Hepatocyte (in vitro differentiated cells): ENCODE results near the gene KIAA0040.
A peak's percentile ranks its signal among the peaks of the same experiment; 100 is the strongest.

Experiments
- EZH2 ChIP-seq: fragments of 200-600 bp; sonication (generic); IDR thresholded peaks from 2 replicates; pipeline ENCODE4 v1.6.1; 2016; ENCODE audit warnings: antibody characterized with exemption, mild to moderate bottlenecking, borderline replicate concordance
- EZH2phosphoT487 ChIP-seq: fragments of 200-600 bp; sonication (generic); IDR thresholded peaks from one replicate; pipeline ENCODE4 v1.6.1; 2018; ENCODE audit warnings: antibody characterized with exemption, mild to moderate bottlenecking, low read depth, moderate library complexity; ENCODE audit not compliant: unreplicated experiment, severe bottlenecking
- TF ChIP-seq, protein P1 (sequence below): fragments of 200-600 bp; sonication (generic); IDR thresholded peaks from 2 replicates; pipeline ENCODE4 v1.5.1; 2016; ENCODE audit warnings: antibody characterized with exemption, mild to moderate bottlenecking; ENCODE audit not compliant: poor library complexity

DNA sequence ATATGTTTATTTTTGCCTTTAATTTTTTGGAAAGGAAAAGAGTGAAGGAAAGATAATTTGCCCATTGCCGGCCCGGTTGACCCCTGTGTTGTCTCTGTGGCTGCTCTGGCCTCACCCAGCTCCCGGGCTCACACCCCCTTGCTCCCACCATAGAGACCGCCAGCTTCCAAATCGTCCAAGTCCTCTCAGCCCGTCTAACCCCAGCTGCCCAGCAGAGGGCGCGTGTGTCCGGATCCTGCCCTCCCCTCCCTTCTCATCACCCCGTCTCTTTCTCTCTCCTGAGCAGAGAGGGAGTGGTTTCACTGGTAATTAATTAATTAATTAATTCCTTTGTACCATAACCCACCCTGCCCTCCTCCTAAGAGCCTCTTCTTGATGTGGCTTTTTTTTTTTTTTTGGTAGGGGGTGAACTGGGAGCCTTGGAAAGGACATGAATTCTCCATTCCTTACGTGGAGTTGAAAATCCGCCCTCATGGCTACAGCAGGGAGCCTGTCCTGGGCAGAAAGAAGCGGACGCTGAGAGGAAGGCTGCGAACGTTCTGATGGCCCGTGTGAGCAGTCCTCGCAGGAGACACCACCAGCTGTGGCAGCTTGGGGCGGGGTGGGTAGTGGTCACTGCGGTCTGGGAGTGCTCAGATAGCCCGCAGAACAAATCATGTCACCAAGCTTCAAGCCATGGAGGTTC lies 45.9 kb downstream of the KIAA0040 start:
- TF ChIP-seq, protein P1, sequence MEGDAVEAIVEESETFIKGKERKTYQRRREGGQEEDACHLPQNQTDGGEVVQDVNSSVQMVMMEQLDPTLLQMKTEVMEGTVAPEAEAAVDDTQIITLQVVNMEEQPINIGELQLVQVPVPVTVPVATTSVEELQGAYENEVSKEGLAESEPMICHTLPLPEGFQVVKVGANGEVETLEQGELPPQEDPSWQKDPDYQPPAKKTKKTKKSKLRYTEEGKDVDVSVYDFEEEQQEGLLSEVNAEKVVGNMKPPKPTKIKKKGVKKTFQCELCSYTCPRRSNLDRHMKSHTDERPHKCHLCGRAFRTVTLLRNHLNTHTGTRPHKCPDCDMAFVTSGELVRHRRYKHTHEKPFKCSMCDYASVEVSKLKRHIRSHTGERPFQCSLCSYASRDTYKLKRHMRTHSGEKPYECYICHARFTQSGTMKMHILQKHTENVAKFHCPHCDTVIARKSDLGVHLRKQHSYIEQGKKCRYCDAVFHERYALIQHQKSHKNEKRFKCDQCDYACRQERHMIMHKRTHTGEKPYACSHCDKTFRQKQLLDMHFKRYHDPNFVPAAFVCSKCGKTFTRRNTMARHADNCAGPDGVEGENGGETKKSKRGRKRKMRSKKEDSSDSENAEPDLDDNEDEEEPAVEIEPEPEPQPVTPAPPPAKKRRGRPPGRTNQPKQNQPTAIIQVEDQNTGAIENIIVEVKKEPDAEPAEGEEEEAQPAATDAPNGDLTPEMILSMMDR, result peak; percentile 85
- TF ChIP-seq EZH2phosphoT487, result no peak
- TF ChIP-seq EZH2, result no peak
